SK-N-SH (cell line): ENCODE results near the gene CYB561A3.

ENCODE experiments used
- CTCF ChIP-seq: fragments of 200-600 bp; sonication (generic); IDR thresholded peaks from 2 replicates; pipeline ENCODE4 v1.6.1; 2017; ENCODE audit warnings: antibody characterized with exemption, mild to moderate bottlenecking, moderate library complexity
- EP300 ChIP-seq, 2 experiments: IDR thresholded peaks; 2 replicates each; pipeline versions ENCODE4 v1.4.0 to v1.6.1; 2012; ENCODE audit warnings: borderline replicate concordance in 1 of 2, low read depth in 1 of 2, low read length in 1 of 2
- EZH2phosphoT487 ChIP-seq: fragments of 200-600 bp; sonication (generic); IDR thresholded peaks from 2 replicates; pipeline ENCODE4 v1.6.1; 2017; ENCODE audit warnings: low read depth, mixed run types, mild to moderate bottlenecking, antibody characterized with exemption, moderate library complexity, borderline replicate concordance
- JUND ChIP-seq: IDR thresholded peaks from 2 replicates; pipeline ENCODE4 v1.4.0; 2012
- MAX ChIP-seq: IDR thresholded peaks from 2 replicates; pipeline ENCODE4 v1.4.0; 2012; ENCODE audit warnings: low read depth
- MXI1 ChIP-seq: IDR thresholded peaks from 2 replicates; pipeline ENCODE4 v1.6.1; 2012; ENCODE audit warnings: mild to moderate bottlenecking, low read depth, low read length, improper control_type of control experiment
- TAF1 ChIP-seq: IDR thresholded peaks from 2 replicates; pipeline ENCODE4 v1.6.1; 2012; ENCODE audit warnings: low read depth, mild to moderate bottlenecking, low read length, moderate library complexity, borderline replicate concordance
- TF ChIP-seq, protein P1 (sequence below): IDR thresholded peaks from 2 replicates; pipeline ENCODE4; 2012

- TF ChIP-seq CTCF: no peak
- no peak for TF ChIP-seq EP300 (IDR thresholded peaks at IDR 0.05; ENCODE audit: borderline replicate concordance in 1 of 2, low read depth in 1 of 2, low read length in 1 of 2)
- no peak for TF ChIP-seq TAF1
- TF ChIP-seq EZH2phosphoT487: no peak
- TF ChIP-seq JUND: no peak
- TF ChIP-seq MXI1: no peak
- TF ChIP-seq, protein P1, sequence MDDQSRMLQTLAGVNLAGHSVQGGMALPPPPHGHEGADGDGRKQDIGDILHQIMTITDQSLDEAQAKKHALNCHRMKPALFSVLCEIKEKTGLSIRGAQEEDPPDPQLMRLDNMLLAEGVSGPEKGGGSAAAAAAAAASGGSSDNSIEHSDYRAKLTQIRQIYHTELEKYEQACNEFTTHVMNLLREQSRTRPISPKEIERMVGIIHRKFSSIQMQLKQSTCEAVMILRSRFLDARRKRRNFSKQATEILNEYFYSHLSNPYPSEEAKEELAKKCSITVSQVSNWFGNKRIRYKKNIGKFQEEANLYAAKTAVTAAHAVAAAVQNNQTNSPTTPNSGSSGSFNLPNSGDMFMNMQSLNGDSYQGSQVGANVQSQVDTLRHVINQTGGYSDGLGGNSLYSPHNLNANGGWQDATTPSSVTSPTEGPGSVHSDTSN: no peak
- TF ChIP-seq MAX: no peak
Observed at GRCh38 chr11:61303725-61304124, 58.0 kb downstream of the CYB561A3 start.
